Astrocyte (in vitro differentiated cells and primary cell): ENCODE data around the gene PFDN5.

Experiments used
- CTCF ChIP-seq: IDR thresholded peaks from 2 replicates; pipeline ENCODE4 v1.5.1; 2011; ENCODE audit warnings: low read depth, mild to moderate bottlenecking, inconsistent platforms, low read length, moderate library complexity; ENCODE audit not compliant: insufficient read depth
- EZH2 ChIP-seq: IDR thresholded peaks from 2 replicates; pipeline ENCODE4 v1.6.1; 2012; ENCODE audit warnings: mild to moderate bottlenecking, low read length, inconsistent platforms; ENCODE audit not compliant: insufficient read depth

- no peak for TF ChIP-seq CTCF
- no peak for TF ChIP-seq EZH2
Measured at GRCh38 chr12:53325511-53326061, 30.2 kb downstream of the PFDN5 start.
